ENCODE measurements around the gene FAM193A.

The FAM193A gene

GRCh38 chr4:2572076-2572475, 35.6 kb downstream of the FAM193A start:
- TF ChIP-seq CTCF (IDR thresholded peaks at IDR 0.05; ENCODE audit: insufficient read depth, low read length, missing control alignments), result no peak
- no peak for DNase-seq (ENCODE audit: low read depth, low spot score)
- no peak overlapping the region for H3K4me3 ChIP-seq (ENCODE audit: low read depth, low read length)
- ChIA-PET CTCF (no interaction called here), POLR2A (no interaction called here)

- ChIA-PET POLR2A (no interaction called here), CTCF (no interaction called here)
These were observed 36.4 kb downstream of the FAM193A start for GRCh38 chr4:2572866-2573265.

GRCh38 chr4:2574009-2574408, 37.6 kb downstream of the FAM193A start:
- POLR2A ChIA-PET, result no interaction called here
- CTCF ChIA-PET, result no interaction called here
- no peak overlapping the region for H3K4me3 ChIP-seq (ENCODE audit: low read depth, low read length)
- TF ChIP-seq CTCF (IDR thresholded peaks at IDR 0.05; ENCODE audit: insufficient read depth, low read length, missing control alignments), result no peak
- DNase-seq (ENCODE audit: low read depth, low spot score), result no peak

More at GRCh38 chr4:2572866-2573265, 36.4 kb downstream of the FAM193A start:
- no peak for TF ChIP-seq CTCF (IDR thresholded peaks at IDR 0.05; ENCODE audit: insufficient read depth, low read length, missing control alignments)
- no peak for DNase-seq (ENCODE audit: low read depth, low spot score)
- H3K4me3 ChIP-seq (ENCODE audit: low read depth, low read length), result no peak overlapping the region

- H3K4me3 ChIP-seq (ENCODE audit: low read depth, low read length), result no peak overlapping the region
- CTCF ChIA-PET, result no interaction called here
- no peak for DNase-seq (ENCODE audit: low read depth, low spot score)
- TF ChIP-seq CTCF (IDR thresholded peaks at IDR 0.05; ENCODE audit: insufficient read depth, low read length, missing control alignments), result no peak
- POLR2A ChIA-PET, result no interaction called here
These were observed 38.4 kb downstream of the FAM193A start for GRCh38 chr4:2574863-2575262.

- no peak overlapping the region for H3K4me3 ChIP-seq (ENCODE audit: low read depth, low read length)
- POLR2A ChIA-PET, result no interaction called here
- CTCF ChIA-PET, result no interaction called here
- no peak for DNase-seq (ENCODE audit: low read depth, low spot score)
- TF ChIP-seq CTCF (IDR thresholded peaks at IDR 0.05; ENCODE audit: insufficient read depth, low read length, missing control alignments), result no peak
These were observed 39.8 kb downstream of the FAM193A start for GRCh38 chr4:2576290-2576689.

- ChIA-PET POLR2A (interaction anchor here (0.9 kb wide), 1 partner anchor 35 kb away, joined by 4 read pairs; no protein-coding TSS in a partner anchor), CTCF (interaction anchor here (0.9 kb wide), 1 partner anchor 28 kb away, joined by 3 read pairs; no protein-coding TSS in a partner anchor)
- no peak overlapping the region for H3K4me3 ChIP-seq (ENCODE audit: low read depth, low read length)
- DNase-seq (ENCODE audit: low read depth, low spot score), result no peak
- TF ChIP-seq CTCF (IDR thresholded peaks at IDR 0.05; ENCODE audit: insufficient read depth, low read length, missing control alignments), result no peak
These were observed 41.7 kb downstream of the FAM193A start for GRCh38 chr4:2578106-2578505.

Measured in AG04449 (cell line).